ENCODE measurements around the gene XRN1.

DNA sequence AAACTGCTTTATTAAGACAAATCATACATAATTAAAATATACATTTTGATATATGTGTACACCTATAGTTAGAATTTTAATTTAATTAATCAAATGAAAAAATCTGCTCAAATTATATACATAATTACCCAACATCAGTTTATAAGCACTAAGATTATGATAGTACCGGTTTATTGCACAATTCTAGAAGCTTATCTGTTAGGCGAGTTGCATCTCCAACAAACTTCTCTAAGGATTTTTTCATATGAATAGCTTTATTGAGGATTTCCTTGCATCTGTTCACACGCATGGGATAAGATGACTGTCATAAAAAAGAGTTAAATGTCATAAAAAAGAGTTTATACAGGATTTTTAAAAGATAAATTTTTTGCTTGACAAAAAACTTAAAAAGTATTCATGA lies 19.9 kb upstream of the XRN1 start:
- TF ChIP-seq CTCF (IDR thresholded peaks at IDR 0.05) = no peak
- no peak for TF ChIP-seq POLR2A (IDR thresholded peaks at IDR 0.05)
